Measurements from ENCODE around the gene KLHL33. TPM values are rescaled to one million over a fixed set of nuclear protein-coding genes. Genes with fewer than 3 reads are reported as not detected.
A peak's percentile ranks its signal among the peaks of the same experiment; 100 is the strongest.

The KLHL33 gene
- polyA plus RNA-seq, 3 donors: 0.04 TPM; not detected in 2

- TF ChIP-seq CTCF (IDR thresholded peaks at IDR 0.05): no peak
- Mint-ChIP-seq H3K4me1 (peaks cover 3% of the 10 kb centered on the region), H3K4me3 (no peak overlapping the region), H3K27ac (peak overlapping the region in 1 of 7 donors; percentile 20), H3K36me3 (peaks cover 90 to 96% of the 10 kb centered on the region in 2 donors), H3K27me3 (ENCODE audit: low read depth in 3 of 3) (no peaks in the 10 kb centered on the region), H3K9me3 (no peaks in the 10 kb centered on the region)
- Histone ChIP-seq H2AFZ (ENCODE audit: insufficient read depth, low read depth, low read length, poor library complexity, severe bottlenecking) (no peak overlapping the region), H3K4me2 (replicated peaks; ENCODE audit: extremely low read depth, low read length, poor library complexity, severe bottlenecking) (no peak overlapping the region), H3K27ac (ENCODE audit: low read depth in 1 of 2, low read length in 2 of 2) (no peak overlapping the region), H3K9ac (ENCODE audit: insufficient read depth, low read length, poor library complexity, severe bottlenecking) (no peak overlapping the region), H3K9me3 (replicated peaks in 1 of 2; ENCODE audit: control insufficient read depth in 1 of 2, insufficient read depth in 1 of 2, low read length in 2 of 2) (no peaks in the 10 kb centered on the region), H3K4me1 (ENCODE audit: control insufficient read depth in 1 of 2, insufficient read depth in 2 of 2, low read length in 2 of 2) (peaks cover under 1 to 4% of the 10 kb centered on the region in 2 donors), H3K79me2 (ENCODE audit: insufficient read depth, low read length) (no peaks in the 10 kb centered on the region), H3K36me3 (replicated peaks in 1 of 2; ENCODE audit: control insufficient read depth in 1 of 2, insufficient read depth in 2 of 2, low read length in 2 of 2) (peaks cover 94% of the 10 kb centered on the region in 2 donors), H3K27me3 (ENCODE audit: control insufficient read depth in 2 of 2, insufficient read depth in 2 of 2, low read length in 2 of 2) (no peaks in the 10 kb centered on the region), H4K20me1 (ENCODE audit: insufficient read depth, low read length) (peaks cover 79% of the 10 kb centered on the region), H3K4me3 (replicated peaks in 1 of 3; ENCODE audit: low read depth in 2 of 3, low read length in 3 of 3) (no peak overlapping the region)
- DNase-seq: no peak
- intact Hi-C loops (cut with micrococcal nuclease): no loop called here
- WGBS (ENCODE audit: insufficient coverage): over 99% methylated on average over 12 of the region's 12 CpGs
These were observed 53.4 kb downstream of the KLHL33 start for GRCh38 chr14:20382526-20382925.

GRCh38 chr14:20381341-20381740, 54.6 kb downstream of the KLHL33 start:
- H3K4me3 Mint-ChIP-seq: no peak overlapping the region
- TF ChIP-seq CTCF (IDR thresholded peaks at IDR 0.05): no peak

More at GRCh38 chr14:20381341-20381740, 54.6 kb downstream of the KLHL33 start:
- no peaks in the 10 kb centered on the region for H3K9me3 ChIP-seq (replicated peaks in 1 of 2; ENCODE audit: control insufficient read depth in 1 of 2, insufficient read depth in 1 of 2, low read length in 2 of 2)
- H3K9ac ChIP-seq (ENCODE audit: insufficient read depth, low read length, poor library complexity, severe bottlenecking): no peak overlapping the region
- Mint-ChIP-seq H3K9me3 (no peaks in the 10 kb centered on the region), H3K36me3 (peaks cover 95 to 98% of the 10 kb centered on the region in 2 donors), H3K4me1 (no peaks in the 10 kb centered on the region), H3K27ac (peak overlapping the region in 1 of 7 donors; percentile 9), H3K27me3 (ENCODE audit: low read depth in 3 of 3) (no peaks in the 10 kb centered on the region)
- H3K36me3 ChIP-seq (replicated peaks in 1 of 2; ENCODE audit: control insufficient read depth in 1 of 2, insufficient read depth in 2 of 2, low read length in 2 of 2): peaks cover 98 to 100% of the 10 kb centered on the region in 2 donors
- H3K4me2 ChIP-seq (replicated peaks; ENCODE audit: extremely low read depth, low read length, poor library complexity, severe bottlenecking): no peak overlapping the region
- H3K27ac ChIP-seq (ENCODE audit: low read depth in 1 of 2, low read length in 2 of 2): no peak overlapping the region
- WGBS (ENCODE audit: insufficient coverage): 100% methylated on average over 2 of the region's 7 CpGs
- no peak overlapping the region for H3K4me3 ChIP-seq (replicated peaks in 1 of 3; ENCODE audit: low read depth in 2 of 3, low read length in 3 of 3)
- no peaks in the 10 kb centered on the region for H3K4me1 ChIP-seq (ENCODE audit: control insufficient read depth in 1 of 2, insufficient read depth in 2 of 2, low read length in 2 of 2)
- no peak for DNase-seq
- no peaks in the 10 kb centered on the region for H3K79me2 ChIP-seq (ENCODE audit: insufficient read depth, low read length)
- H4K20me1 ChIP-seq (ENCODE audit: insufficient read depth, low read length): peaks cover 86% of the 10 kb centered on the region
- H3K27me3 ChIP-seq (ENCODE audit: control insufficient read depth in 2 of 2, insufficient read depth in 2 of 2, low read length in 2 of 2): no peaks in the 10 kb centered on the region
- intact Hi-C loops (cut with micrococcal nuclease): no loop called here
- H2AFZ ChIP-seq (ENCODE audit: insufficient read depth, low read depth, low read length, poor library complexity, severe bottlenecking): no peak overlapping the region
